Left ventricle myocardium superior (tissue), 1 donor: ENCODE results near the gene CEP68. TPM values are rescaled to one million over a fixed set of nuclear protein-coding genes. Genes with fewer than 3 reads are reported as not detected.
"Not testable (repeated sequence)": the region's sequence is repeated elsewhere in the genome, so short reads cannot be mapped to it uniquely, and the experiment has no call there.

Experiments
- ATAC-seq: fragments of 200-7000 bp; cut with Tn5 transposase; one replicate; pipeline ENCODE4 v1.9.1; 2020; ENCODE audit warnings: mild to moderate bottlenecking, moderate library complexity
- DNase-seq: peaks from one replicate; pipeline ENCODE4 v3.0.0-alpha.2; 2020
- intact Hi-C: fragments of 100-400 bp; cut with micrococcal nuclease; formaldehyde crosslinking; loops from one replicate; pipeline ENCODE4 v1.11.0; 2022
- total RNA-seq: library from RNA; stranded (reverse); fragmentation: NEBNext Ultra II Directional; extraction: Animal tissue kit (Norgen Biotek cat#: 25700); gene quantifications from one replicate; pipeline ENCODE4 v1.2.1, GENCODE V29; 2021
- donor health status: DM: no; HTN: yes; CAD: no; lungs with severe emphysema.

The CEP68 gene
- total RNA-seq, 1 donor from 2014 or later, result 19.5 TPM

GRCh38 chr2:65113816-65114215 lies 57.6 kb downstream of the CEP68 start:
- no peak for ATAC-seq
- intact Hi-C loops, result no loop called here
- DNase-seq, result no peak

- intact Hi-C loops, result no loop called here
- ATAC-seq (no peak), DNase-seq (no peak)
Observed at GRCh38 chr2:65114921-65115320, 58.7 kb downstream of the CEP68 start.

GRCh38 chr2:65116645-65117044 lies 60.4 kb downstream of the CEP68 start:
- ATAC-seq (no peak), DNase-seq (no peak)
- intact Hi-C loops, result no loop called here

GRCh38 chr2:65120990-65121693 lies 64.9 kb downstream of the CEP68 start:
- intact Hi-C loops, result no loop called here
- ATAC-seq (peak; percentile 48), DNase-seq (no peak)

GRCh38 chr2:65122313-65122712 lies 66.1 kb downstream of the CEP68 start:
- DNase-seq (no peak), ATAC-seq (no peak)
- intact Hi-C loops, result no loop called here

GRCh38 chr2:65125457-65125856 lies 69.2 kb downstream of the CEP68 start:
- not testable (repeated sequence) for ATAC-seq
- DNase-seq, result peak; percentile 59
- intact Hi-C loops, result loop anchor here (5.0 kb wide), 1 partner anchor 53 kb away; no protein-coding TSS in a partner anchor

- intact Hi-C loops, result loop anchor here (5.0 kb wide), 1 partner anchor 56 kb away; no protein-coding TSS in a partner anchor
- no peak for ATAC-seq
Observed at GRCh38 chr2:65128297-65129190, 72.3 kb downstream of the CEP68 start.

GRCh38 chr2:65129286-65129825 lies 73.1 kb downstream of the CEP68 start:
- ATAC-seq (peak; percentile 31), DNase-seq (peak; percentile 67)
- intact Hi-C loops, result loop anchor here (5.0 kb wide), 1 partner anchor 57 kb away; no protein-coding TSS in a partner anchor

More at GRCh38 chr2:65128297-65129190, 72.3 kb downstream of the CEP68 start:
- DNase-seq, result no peak

GRCh38 chr2:65129826-65130663 lies 73.8 kb downstream of the CEP68 start, which contains the start of gene RAB1A:
Gene RAB1A (minus strand): TSS chr2:65130106. CDS start chr2:65129915, 191 bp downstream.
- intact Hi-C loops, result loop anchor here (5.0 kb wide), 1 partner anchor 58 kb away; no protein-coding TSS in a partner anchor
- ATAC-seq (peak; percentile 96), DNase-seq (peak; percentile 100)

GRCh38 chr2:65130664-65131175 lies 74.5 kb downstream of the CEP68 start:
- intact Hi-C loops, result no loop called here
- ATAC-seq, result peak; percentile 66
- DNase-seq, result no peak

GRCh38 chr2:65132930-65133329 lies 76.7 kb downstream of the CEP68 start:
- intact Hi-C loops, ATAC-seq, DNase-seq: not testable (repeated sequence)

- intact Hi-C loops, result no loop called here
- no peak for DNase-seq
Observed at GRCh38 chr2:65133626-65134025, 77.4 kb downstream of the CEP68 start.

GRCh38 chr2:65134158-65134557 lies 77.9 kb downstream of the CEP68 start:
- DNase-seq (no peak), ATAC-seq (no peak)
- intact Hi-C loops, result no loop called here

More at GRCh38 chr2:65133626-65134025, 77.4 kb downstream of the CEP68 start:
- ATAC-seq, result no peak

GRCh38 chr2:65136253-65136652 lies 80.0 kb downstream of the CEP68 start:
- intact Hi-C loops, result no loop called here
- ATAC-seq (no peak), DNase-seq (no peak)

Other genes with a start within 250 kb of the CEP68 start
- 6.2 TPM for gene SLC1A4, start 67.0 kb upstream of the CEP68 start, total RNA-seq
- 121 TPM for gene RAB1A, start 73.7 kb downstream of the CEP68 start, total RNA-seq
- gene ACTR2, start 171.4 kb downstream of the CEP68 start, total RNA-seq, result 109 TPM